Cardiac muscle cell (in vitro differentiated cells and primary cell): ENCODE measurements around the gene FASTK. TPM values are rescaled to one million over a fixed set of nuclear protein-coding genes. Genes with fewer than 3 reads are reported as not detected.

ENCODE experiments used
- DNase-seq, 2 donors: peaks; one replicate each; pipeline versions ENCODE4 v3.0.0 to v3.0.0-alpha.2; 2010 to 2017; ENCODE audit warnings: low read depth in 1 of 2, low spot score in 1 of 2
- H3K27ac ChIP-seq: fragments of 200-600 bp; sonication (generic); 2 replicates; pipeline ENCODE4 v1.5.1; 2016
- H3K27me3 ChIP-seq: fragments of 200-600 bp; sonication (generic); 2 replicates; pipeline ENCODE4 v1.6.0; 2016; ENCODE audit warnings: control low read depth
- H3K36me3 ChIP-seq: fragments of 200-600 bp; sonication (generic); 2 replicates; pipeline ENCODE4 v1.5.1; 2016; ENCODE audit warnings: control low read depth
- H3K4me1 ChIP-seq: fragments of 200-600 bp; sonication (generic); 2 replicates; pipeline ENCODE4 v1.8.1; 2017; ENCODE audit warnings: low read depth, mild to moderate bottlenecking, mixed run types
- H3K4me3 ChIP-seq: fragments of 200-600 bp; sonication (generic); 2 replicates; pipeline ENCODE4 v1.5.1; 2016; ENCODE audit warnings: mild to moderate bottlenecking
- H3K9me3 ChIP-seq: fragments of 200-600 bp; sonication (generic); 2 replicates; pipeline ENCODE4 v1.5.1; 2017; ENCODE audit warnings: low read depth, mild to moderate bottlenecking, control low read depth
- polyA plus RNA-seq: library from polyadenylated mRNA; unstranded; fragments of >200 nt; fragmentation: Nextera tagmentation; extraction: Ambion mirVana; gene quantifications from 2 replicates; pipeline ENCODE4 v1.2.1, GENCODE V29; 2016
- total RNA-seq: library from RNA; depleted of rRNA; stranded (reverse); fragments of >200 nt; gene quantifications from 2 replicates; pipeline ENCODE4 v1.2.3, GENCODE V29; 2016
- TF ChIP-seq, protein P1 (sequence below): IDR thresholded peaks from 2 replicates; pipeline ENCODE4 v1.5.1; 2012; ENCODE audit warnings: low read depth, mild to moderate bottlenecking, low read length

Gene FASTK
- total and polyA plus RNA-seq, 2 experiments from 2014 or later = 165 to 227 TPM

DNA sequence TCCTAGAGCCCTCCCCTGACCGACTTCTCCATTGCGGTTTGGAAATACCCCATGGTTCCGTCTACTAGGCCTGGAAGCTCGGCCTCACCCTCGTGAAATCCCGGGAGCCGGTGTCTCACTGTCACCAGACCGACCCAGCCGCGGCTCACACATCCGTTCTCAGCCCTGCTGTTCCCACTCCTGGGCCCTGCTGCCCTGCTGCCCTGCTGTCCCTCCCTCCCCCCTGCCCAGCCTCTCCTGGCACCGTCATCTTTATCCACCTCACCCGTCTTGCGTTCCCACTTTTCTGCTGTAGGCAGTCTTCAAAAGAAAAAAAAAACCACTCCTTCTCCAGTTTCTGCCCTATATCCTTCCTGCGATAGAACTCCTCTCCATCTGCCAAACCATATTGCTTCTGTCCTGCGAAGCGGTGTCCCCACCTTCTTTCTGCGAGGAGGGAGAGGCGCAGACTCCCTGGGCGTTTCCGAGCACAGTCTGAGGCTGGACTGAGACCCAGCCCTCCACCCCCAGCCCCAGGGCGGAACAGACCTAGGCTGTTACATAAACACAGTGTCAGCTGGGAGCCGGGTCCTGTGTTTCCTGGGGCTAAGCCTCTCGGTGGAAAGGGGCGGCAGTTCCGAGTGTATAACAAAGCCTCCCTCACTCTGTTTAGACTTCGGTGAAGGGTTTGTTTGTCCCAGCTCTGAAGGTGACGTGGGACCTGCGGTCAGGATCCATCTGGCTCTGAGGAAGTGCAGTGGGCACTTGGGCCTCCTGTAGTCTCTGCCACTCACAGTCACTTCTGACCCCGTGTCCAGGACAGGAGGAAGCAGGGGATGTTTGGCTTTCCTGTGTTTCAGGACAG, 8.5 kb upstream of the FASTK start:
- no peaks in the 10 kb centered on the region for H3K27me3 ChIP-seq
- peak in 1 of 2 donors; percentile 57 for DNase-seq
- no peaks in the 10 kb centered on the region for H3K9me3 ChIP-seq
- no peak overlapping the region for H3K27ac ChIP-seq
- H3K4me1 ChIP-seq = peaks cover 24% of the 10 kb centered on the region
- TF ChIP-seq, protein P1, sequence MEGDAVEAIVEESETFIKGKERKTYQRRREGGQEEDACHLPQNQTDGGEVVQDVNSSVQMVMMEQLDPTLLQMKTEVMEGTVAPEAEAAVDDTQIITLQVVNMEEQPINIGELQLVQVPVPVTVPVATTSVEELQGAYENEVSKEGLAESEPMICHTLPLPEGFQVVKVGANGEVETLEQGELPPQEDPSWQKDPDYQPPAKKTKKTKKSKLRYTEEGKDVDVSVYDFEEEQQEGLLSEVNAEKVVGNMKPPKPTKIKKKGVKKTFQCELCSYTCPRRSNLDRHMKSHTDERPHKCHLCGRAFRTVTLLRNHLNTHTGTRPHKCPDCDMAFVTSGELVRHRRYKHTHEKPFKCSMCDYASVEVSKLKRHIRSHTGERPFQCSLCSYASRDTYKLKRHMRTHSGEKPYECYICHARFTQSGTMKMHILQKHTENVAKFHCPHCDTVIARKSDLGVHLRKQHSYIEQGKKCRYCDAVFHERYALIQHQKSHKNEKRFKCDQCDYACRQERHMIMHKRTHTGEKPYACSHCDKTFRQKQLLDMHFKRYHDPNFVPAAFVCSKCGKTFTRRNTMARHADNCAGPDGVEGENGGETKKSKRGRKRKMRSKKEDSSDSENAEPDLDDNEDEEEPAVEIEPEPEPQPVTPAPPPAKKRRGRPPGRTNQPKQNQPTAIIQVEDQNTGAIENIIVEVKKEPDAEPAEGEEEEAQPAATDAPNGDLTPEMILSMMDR = no peak
- H3K36me3 ChIP-seq = no peaks in the 10 kb centered on the region
- no peak overlapping the region for H3K4me3 ChIP-seq

- no peaks in the 10 kb centered on the region for H3K9me3 ChIP-seq
- H3K36me3 ChIP-seq = no peaks in the 10 kb centered on the region
- no peaks in the 10 kb centered on the region for H3K27me3 ChIP-seq
- no peak overlapping the region for H3K27ac ChIP-seq
- H3K4me1 ChIP-seq = peaks cover 24% of the 10 kb centered on the region
- DNase-seq = no peak
- TF ChIP-seq, protein P1 = no peak
- peak overlapping the region; percentile 57 for H3K4me3 ChIP-seq
Observed at GRCh38 chr7:151088019-151088855, 7.6 kb upstream of the FASTK start.

DNA sequence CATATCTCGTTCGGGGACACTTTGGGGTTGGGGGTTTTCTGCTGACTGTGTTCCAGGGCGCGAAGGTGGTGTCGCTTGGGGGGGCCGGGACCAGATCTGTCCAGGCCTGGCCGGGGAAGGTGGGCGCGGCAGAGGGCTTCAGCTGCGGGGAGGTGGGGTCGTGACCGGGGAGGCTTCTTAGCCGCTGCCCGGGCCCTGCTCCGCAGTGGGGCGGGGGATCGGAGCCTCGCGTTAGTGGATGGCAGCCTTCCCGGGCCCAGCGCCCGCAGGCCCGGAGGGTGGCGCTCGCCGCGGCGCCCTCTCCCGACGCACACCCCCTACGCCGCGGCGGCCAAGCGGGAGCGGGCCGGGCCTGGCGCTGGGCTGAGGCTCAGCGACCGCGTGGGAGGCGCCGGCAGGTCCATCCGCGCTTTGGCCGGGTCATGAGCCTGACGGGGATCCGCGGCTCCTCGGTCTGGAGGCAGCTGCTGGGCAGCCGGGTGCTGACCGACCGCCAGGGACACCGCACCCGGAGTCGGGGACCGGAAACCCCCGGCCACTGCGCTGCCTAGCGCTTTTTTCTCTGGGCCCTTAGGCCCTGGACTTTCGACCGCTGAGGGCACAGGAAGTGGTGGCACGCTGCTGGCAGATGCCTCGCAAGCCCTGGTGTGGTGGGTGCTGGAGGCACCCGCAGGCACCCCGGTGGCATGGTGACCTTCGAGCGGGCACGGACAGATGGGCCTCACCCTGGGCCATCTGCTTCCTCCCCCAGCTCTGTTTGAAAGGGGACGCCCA, 6.8 kb upstream of the FASTK start:
- no peaks in the 10 kb centered on the region for H3K36me3 ChIP-seq
- peaks cover 26% of the 10 kb centered on the region for H3K4me1 ChIP-seq
- no peaks in the 10 kb centered on the region for H3K27me3 ChIP-seq
- H3K9me3 ChIP-seq = no peaks in the 10 kb centered on the region
- H3K4me3 ChIP-seq = peak overlapping the region; percentile 57
- TF ChIP-seq, protein P1 = peak; percentile 28
- H3K27ac ChIP-seq = peak overlapping the region; percentile 45
- DNase-seq = peak; percentile 70 to 75

DNA sequence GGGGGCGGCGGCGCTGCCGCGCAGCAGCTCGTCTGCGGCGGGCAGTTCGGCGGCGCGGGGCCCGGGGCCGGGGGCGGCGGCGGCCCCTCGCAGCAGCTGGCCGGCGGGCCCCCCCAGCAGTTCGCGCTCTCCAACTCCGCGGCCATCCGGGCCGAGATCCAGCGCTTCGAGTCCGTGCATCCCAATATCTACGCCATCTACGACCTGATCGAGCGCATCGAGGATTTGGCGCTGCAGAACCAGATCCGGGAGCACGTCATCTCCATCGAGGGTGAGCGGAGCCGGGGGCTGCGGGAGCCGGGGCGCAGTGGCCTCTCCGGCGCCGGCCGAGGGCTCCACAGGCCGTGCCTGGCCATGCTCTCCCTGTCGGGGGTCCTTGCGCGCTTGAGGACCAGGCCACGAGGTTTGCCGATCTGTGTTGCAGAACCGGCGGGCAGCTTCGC, 6.2 kb upstream of the FASTK start:
- H3K27ac ChIP-seq = peak overlapping the region; percentile 45
- H3K27me3 ChIP-seq = no peaks in the 10 kb centered on the region
- TF ChIP-seq, protein P1 = no peak
- peak overlapping the region; percentile 57 for H3K4me3 ChIP-seq
- no peaks in the 10 kb centered on the region for H3K36me3 ChIP-seq
- DNase-seq = peak; percentile 24 to 61
- no peaks in the 10 kb centered on the region for H3K9me3 ChIP-seq
- H3K4me1 ChIP-seq = peaks cover 30% of the 10 kb centered on the region
